Effector CD8-positive, alpha-beta T cell (primary cell): ENCODE data around the gene SULT1A4.
"Not testable (repeated sequence)": the region's sequence is repeated elsewhere in the genome, so short reads cannot be mapped to it uniquely, and the experiment has no call there.

Experiments used
- DNase-seq: peaks from one replicate; lab custom pipeline; 2025; lab: John Stamatoyannopoulos, UW
- total RNA-seq, 4 experiments: gene quantifications; one replicate each; lab custom pipeline; 2026; lab: John Stamatoyannopoulos, UW

SULT1A4 gene
- total RNA-seq, result 0 reads per million in 4 experiments

- not testable (repeated sequence) for DNase-seq
These were observed at the start of gene SULT1A4 for GRCh38 chr16:29459706-29460646. Gene SULT1A4, plus strand, starts transcription at chr16:29459913. Its CDS starts 1,473 bp downstream, at chr16:29461386.

DNA sequence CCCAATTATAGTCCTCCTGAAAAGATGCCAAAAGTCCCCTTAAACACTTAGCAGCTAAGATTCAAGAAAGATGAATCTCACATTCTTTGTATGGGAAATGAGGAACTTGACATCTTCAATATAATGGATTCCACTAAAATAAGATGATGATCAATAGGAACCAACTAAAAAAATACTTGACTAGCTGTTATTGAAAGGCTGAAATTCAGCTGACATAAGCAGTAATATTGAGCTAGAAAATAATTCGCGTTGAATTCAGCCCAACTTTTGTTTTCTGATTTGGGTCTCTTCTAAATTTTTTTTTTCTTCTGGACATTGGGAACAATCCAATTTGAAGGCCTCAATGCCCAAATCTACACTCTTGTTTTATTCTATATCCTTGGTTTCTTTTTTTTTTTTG, 36.1 kb upstream of the SULT1A4 start:
- DNase-seq, result not testable (repeated sequence)

- DNase-seq, result not testable (repeated sequence)
These were observed 34.3 kb upstream of the SULT1A4 start for GRCh38 chr16:29425390-29425789.

DNA sequence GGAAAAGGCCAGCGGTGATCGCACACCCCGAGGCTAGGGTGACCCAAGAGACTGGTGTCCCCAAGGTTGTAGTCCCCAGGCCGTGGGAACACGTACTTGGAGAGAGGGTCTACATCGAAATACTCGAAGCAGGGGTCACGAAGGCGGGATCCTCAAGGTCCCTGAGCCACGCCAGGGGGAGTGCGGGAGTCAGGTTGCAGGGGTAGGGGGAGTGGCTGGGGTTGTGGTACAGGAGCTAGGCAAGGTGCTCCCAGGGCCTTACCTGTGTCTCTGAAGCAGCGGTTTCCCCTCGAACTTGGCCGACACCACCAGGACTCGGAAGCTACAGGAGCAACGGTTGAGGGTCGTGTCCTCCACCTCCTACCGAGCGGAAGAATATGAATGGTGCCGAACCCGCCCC, 6.0 kb upstream of the SULT1A4 start:
- DNase-seq, result not testable (repeated sequence)

DNA sequence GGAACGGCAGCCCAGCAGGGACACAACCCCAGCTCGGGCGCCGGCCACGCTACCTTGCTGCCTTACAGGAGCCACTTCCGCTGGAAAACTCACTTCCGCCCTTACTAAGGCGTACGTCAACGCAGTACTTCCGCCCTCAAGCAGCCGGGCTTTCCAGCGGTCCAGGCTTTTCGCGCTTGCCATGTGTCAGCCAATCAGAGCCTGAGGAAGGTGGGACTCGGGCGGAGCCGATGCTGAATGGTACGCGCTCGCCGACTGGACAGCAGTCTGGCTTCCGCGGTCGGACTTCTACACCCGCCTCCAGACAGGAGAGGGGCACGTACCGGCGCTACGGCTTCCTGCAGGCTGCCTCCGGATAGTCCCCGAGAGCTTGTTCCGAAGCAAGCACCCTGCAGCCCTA, 5.4 kb upstream of the SULT1A4 start, which contains the start of the genes BOLA2 and SLX1B:
Gene BOLA2 (minus strand): TSS at position 83 of the 400 bp plus-strand sequence. CDS start 98 bp downstream, outside the sequence.
Gene SLX1B (plus strand): TSS at position 265 of the 400 bp plus-strand sequence.
- DNase-seq, result not testable (repeated sequence)

DNA sequence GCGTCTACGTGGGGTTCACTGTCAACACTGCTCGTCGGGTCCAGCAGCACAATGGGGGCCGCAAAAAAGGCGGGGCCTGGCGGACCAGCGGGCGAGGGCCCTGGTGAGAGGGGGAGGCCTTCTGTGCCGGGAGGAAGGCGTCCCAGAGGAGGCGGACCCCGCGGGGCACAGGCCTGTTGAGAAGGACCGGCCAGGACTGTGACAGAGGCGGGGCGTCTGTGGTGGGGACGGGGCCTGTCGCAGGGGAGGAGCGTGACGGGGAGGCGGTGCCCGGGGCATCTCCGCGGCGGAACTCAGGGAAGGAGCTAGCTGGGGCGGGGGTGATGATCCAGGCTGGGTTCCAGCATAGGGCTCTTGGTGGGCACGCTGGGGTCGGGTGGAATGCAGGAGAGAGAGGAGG, 4.9 kb upstream of the SULT1A4 start:
- DNase-seq, result not testable (repeated sequence)

DNA sequence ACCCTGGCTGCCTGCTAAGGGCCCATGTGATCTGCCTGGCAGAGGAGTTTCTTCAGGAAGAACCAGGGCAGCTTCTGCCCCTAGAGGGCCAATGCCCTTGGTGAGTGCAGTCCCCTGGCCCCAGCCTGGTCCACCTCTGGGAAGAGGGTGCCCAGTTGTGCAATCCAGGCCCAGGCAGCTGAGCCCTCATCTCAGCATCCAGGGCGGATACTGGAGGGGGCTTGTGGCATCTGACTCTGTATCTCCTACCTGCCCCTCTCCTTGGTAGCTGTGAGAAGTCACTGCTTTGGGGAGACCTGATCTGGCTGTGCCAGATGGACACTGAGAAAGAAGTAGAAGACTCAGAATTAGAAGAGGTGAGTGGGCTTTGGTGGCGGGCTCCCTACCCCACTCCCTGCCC, 2.1 kb upstream of the SULT1A4 start:
- DNase-seq, result not testable (repeated sequence)

GRCh38 chr16:29460647-29461030, 926 bp downstream of the SULT1A4 start:
- DNase-seq, result not testable (repeated sequence)

- not testable (repeated sequence) for DNase-seq
These were observed 6.5 kb downstream of the SULT1A4 start for GRCh38 chr16:29465985-29466824.

DNA sequence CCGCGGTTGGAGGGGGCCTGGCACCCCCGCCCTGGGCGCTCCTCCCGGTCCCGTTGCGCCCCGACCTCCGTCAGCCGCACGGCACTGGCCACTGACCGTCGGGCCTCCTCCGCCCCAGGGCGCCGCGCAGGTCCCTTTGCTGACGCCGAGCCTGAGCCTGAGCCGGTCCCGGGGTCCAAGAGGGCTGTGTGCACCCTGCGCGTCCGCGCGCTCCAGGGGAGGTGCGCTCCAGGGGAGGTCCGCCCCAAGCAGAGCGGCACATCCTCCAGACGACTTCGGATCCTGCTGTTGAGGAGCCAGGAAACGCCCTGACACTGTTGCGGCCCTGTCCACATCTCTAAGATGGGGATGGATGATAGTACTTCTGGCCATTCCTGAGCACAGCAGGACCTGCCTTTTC, 7.2 kb downstream of the SULT1A4 start:
- not testable (repeated sequence) for DNase-seq

DNA sequence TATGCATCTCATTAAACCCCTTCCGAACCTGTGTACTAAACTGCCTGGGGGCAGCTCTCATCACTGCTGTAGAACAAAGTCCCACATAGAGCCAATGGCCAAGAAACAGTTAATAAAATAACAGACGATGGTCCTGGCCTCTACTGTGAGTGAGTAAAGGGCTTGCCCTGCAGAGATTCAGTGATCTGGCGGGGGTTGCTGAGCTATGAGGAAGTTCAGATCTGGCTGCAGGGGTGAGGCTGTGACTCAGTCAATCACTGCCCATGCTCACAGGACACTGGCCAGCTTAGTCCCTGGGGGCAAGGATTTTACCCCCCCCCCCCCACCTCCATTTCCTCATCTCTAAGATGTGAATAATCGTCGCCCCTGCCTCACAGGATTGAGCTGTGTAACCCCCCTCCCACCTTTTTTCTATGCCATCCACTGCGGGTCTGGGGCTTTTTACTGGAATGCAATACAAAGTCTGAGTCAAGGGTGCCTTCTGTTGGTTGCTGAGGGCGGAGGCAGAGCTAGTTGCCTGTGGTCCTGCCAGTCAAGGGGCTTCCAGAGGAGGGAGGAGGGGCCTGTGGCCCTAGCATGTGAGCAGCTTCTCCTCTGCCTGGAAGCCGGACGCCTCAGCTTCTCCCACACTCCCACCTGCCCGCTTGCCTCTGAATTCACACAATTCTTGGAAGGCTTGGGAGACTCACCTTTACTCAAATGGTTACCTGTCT, 8.1 kb downstream of the SULT1A4 start:
- DNase-seq, result not testable (repeated sequence)

DNA sequence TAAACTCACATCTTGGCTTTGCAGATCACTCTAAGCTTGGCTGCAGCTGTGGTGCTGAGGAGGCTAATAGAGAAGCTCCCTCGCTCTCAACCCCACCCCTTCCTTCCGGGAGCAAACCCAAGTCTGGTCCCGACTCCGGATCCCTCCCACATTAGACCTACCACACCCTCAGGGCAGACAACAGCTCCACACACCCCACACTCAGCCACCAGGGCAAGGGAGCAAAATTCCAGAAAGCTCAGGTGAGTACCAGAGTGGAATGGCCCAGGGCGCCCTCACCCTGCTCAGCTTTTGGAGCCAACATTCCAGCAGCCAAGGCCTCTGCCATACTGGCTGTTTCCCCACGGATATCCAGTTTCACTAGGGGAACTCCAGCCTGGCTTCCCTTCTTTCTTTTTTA, 9.9 kb downstream of the SULT1A4 start:
- not testable (repeated sequence) for DNase-seq

DNA sequence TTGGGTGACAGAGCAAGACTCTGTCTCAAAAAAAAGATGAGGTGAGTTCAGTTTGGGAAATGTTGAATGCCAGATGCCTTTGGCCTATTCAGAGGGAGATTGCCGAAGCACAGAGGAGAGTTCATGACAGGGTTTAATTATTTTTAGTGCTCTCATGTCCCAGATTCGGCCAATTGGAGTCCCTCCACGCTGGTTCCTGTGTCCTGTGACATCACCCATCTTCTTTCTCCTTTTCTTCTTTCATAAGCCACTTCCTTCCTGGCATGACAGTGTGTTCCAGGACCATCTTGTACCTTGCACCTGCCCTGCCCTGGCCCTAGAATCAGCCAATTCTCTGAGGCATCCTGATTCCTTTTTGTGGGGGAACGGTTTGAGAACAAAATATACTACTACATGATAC, 12.4 kb downstream of the SULT1A4 start:
- not testable (repeated sequence) for DNase-seq

GRCh38 chr16:29482276-29482675, 22.6 kb downstream of the SULT1A4 start:
- not testable (repeated sequence) for DNase-seq

GRCh38 chr16:29506308-29506707, 46.6 kb downstream of the SULT1A4 start, which contains the start of gene NPIPB12:
Gene NPIPB12, minus strand, starts transcription at chr16:29506408.
- DNase-seq, result not testable (repeated sequence)
